Activated effector memory CD4-positive, alpha-beta T cell treated with Interleukin-2 at 50 U/mL for 16 hours (primary cell): ENCODE results near the gene RALGAPB.
"Not testable (repeated sequence)": the region's sequence is repeated elsewhere in the genome, so short reads cannot be mapped to it uniquely, and the experiment has no call there.

Experiments
- DNase-seq: peaks from one replicate; pipeline ENCODE4 v3.0.0-alpha.2; 2020

Gene RALGAPB

GRCh38 chr20:38447931-38448675, 24.5 kb upstream of the RALGAPB start:
- DNase-seq, result no peak

DNA sequence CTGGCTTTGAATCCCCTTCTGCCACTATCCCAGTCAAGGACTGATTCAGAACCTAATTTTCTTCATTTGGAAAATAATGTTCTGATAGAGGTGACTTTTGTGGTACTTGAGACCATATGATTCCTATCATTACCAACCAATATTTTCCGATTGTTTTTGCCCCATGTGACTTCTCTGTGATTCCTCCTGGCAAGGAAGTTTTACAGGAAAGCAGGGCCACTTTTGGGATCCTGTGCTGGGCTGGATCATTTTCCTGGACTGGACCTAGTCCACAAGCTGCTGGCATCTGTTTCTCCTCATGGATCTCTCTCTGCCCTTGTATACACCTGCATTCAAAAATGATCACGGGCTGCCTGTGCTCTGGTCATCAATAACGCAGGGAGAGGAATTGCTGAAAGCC, 23.6 kb upstream of the RALGAPB start:
- no peak for DNase-seq

DNA sequence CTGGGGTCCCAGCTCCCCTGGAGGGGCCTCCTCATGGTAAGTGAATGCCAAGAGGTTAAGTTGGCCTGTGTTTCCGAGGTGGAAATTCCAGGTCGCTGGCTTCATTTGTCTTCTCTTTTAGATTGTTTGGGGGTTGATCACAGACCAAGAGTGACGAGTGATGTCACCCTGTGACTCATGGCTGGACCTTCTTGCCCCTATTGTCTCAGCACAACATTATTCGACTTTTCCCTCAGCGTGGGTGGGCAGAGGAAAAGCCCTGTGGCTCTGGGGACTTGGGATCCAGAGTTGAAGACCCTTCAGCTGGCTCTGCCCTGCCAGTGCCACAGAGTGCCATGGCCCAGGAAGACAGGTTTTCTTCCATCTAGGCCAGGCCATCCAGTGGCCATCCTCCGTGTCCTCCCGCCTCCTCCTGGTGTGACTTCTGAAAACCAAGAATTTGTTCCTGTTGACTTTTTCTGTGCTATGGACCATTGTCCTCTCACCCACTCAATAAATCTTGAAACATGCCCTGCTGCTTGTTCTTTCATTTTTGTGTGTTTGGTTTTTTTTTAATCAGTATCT, 22.1 kb upstream of the RALGAPB start:
- DNase-seq, result no peak

DNA sequence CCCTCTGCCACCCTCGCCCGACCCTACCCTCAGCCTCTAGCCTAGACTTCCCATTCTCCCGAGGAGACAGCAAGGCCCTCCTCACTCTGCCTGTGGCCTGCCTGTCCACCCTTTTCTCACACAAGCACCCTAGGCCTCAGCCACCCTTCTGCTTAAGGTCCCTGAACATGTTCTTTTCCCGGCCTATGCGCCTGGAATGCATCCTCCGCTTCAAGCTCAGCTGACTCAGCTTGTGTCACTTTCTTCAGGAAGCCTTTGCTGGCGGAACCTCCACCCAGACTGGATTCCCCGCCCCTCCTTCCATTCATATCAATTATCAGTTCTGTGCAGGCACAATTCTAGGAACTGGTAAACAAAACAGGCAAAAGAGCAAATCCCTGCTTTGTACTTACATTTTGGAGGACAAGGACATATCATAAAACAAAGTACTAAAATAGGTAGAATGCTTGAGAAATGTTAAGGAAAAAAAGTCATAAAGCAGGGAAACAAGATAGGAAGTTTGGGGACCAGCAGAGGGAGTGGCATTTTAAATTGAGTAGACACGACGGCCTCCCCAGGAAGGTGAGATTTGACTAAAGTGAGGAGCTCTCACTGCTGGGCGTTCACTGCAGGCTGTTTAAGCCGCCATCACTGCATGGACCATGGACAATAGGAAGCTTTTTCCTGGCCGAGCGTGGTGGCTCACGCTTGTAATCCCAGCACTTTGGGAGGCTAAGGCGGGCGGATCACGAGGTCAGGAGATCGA, 19.6 kb upstream of the RALGAPB start:
- no peak for DNase-seq

- DNase-seq, result no peak
Measured at GRCh38 chr20:38453941-38454340, 18.7 kb upstream of the RALGAPB start.

DNA sequence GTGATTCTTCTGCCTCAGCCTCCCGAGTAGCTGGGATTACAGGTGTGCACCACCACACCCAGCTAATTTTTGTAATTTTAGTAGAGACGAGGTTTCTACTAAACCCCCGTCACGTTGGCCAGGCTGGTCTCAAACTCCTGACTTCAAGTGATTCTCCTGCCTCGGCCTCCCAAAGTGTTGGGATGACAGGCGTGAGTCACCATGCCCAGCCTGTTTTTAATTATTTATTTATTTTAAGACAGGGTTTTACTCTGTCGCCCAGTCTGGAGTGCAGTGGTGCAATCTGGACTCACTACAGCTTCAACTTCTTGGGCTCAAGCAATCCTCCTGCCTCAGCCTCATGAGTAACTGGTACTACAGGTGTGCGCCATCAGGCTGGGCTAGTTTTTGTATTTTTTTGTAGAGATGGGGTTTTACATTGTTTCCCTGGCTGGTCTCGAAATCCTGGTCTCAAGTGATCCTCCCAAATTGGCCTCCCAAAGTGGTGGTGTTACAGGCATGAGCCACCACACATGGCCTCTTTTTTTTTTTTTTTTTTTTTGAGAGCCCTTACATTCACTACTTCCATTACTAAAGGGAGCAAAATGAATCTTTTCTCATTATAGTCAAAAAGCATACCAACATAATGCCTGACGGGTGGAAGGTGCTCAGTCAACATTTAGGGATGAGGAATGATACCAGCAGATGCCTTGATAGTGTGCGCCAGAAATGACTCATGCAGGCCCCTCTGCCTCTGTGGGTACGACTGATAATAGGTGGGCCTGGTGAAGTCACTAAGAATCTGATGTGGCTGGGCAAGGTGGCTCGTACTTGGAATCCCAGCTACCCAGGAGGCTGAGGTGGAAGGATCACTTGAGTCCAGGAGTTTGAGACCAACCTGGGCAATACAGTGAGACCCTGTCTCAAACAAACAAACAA, 17.8 kb upstream of the RALGAPB start:
- no peak for DNase-seq

DNA sequence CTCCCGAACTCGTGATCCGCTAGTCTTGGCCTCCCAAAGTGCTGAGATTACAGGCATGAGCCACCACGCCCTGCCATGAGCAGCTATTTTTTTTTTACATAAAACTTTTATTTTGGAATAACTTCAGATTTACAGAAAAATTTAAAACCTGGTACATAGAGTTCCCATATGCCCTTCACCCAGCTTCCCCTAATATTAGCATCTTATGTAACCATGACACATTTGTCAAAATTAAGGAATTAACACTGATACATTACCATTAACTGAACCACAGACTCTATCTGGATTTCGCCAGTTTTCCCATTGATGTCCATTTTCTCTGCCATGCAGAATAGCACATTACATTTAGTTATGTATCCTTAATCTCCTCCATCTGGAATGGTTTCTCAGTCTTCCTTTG, 14.3 kb upstream of the RALGAPB start:
- DNase-seq, result no peak

DNA sequence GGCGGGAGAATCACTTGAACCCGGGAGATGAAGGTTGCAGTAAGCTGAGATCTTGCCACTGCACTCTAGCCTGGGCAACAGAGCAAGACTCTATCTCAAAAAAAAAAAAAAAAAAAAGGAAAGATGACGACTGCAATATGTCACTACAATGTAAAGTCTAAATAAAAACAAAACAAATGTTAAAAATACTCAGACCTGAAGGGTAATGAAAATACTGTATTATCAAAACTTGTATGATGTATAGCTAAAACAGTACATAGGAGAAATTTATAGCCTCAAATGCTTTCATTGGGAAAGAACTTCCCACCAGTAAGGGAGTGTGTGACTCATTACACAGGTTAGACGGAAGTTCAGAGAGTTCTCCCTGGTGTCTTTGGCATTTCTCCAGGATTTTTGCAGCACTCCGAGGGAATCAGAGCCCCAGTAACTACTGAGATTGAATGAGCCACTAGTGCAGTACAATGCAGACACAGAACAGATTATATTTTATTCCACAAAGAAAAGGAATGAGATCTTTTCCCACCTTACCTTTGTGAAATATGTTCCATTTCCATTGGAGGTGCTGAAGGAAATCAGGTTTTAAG, 12.5 kb upstream of the RALGAPB start:
- no peak for DNase-seq

DNA sequence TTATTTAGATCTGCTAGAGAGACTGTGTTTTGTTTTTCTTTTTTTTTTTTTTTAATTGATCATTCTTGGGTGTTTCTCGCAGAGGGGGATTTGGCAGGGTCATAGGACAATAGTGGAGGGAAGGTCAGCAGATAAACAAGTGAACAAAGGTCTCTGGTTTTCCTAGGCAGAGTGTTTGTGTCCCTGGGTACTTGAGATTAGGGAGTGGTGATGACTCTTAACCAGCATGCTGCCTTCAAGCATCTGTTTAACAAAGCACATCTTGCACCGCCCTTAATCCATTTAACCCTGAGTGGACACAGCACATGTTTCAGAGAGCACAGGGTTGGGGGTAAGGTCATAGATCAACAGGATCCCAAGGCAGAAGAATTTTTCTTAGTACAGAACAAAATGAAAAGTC, 12.0 kb upstream of the RALGAPB start:
- not testable (repeated sequence) for DNase-seq

GRCh38 chr20:38461167-38461566, 11.5 kb upstream of the RALGAPB start:
- not testable (repeated sequence) for DNase-seq

DNA sequence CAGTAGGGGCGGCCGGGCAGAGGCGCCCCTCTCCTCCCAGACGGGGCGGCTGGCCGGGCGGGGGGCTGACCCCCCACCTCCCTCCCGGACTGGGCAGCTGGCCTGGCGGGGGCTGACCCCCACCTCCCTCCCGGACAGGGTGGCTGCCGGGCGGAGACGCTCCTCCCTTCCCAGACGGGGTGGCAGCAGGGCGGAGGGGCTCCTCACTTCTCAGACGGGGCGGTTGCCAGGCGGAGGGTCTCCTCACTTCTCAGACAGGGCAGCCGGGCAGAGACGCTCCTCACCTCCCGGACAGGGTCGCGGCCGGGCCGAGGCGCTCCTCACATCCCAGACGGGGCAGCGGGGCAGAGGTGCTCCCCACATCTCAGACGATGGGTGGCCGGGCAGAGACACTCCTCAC, 11.1 kb upstream of the RALGAPB start:
- DNase-seq, result not testable (repeated sequence)

- DNase-seq, result no peak
Measured at GRCh38 chr20:38466171-38466570, 6.5 kb upstream of the RALGAPB start.

GRCh38 chr20:38466983-38467382, 5.7 kb upstream of the RALGAPB start:
- DNase-seq, result no peak

- DNase-seq, result no peak
Measured at GRCh38 chr20:38471245-38471644, 1.4 kb upstream of the RALGAPB start.

DNA sequence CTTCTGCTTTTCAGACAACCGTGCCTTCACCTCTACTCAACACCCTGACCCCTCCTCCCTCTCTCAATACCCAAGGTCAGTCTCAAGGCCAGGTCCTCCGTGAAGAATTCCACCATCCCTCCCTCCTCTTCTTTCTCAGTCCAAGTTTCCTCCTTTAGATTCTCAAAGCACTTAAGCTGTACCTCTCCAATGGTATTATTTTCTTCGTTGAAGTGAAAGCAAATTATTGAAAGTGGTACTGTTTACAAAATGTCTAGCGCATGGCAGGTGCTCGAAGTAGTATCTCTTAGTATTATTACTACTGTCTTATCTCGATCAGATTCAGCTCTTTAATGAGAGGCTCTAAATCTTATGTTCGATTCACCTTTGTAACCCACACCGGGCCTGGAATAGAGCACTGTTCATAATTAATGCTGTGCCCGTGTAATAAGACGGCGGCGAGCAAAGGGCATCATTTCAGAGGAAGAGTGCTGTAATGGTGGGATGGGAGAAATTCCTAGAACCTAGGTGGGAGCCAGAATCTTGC, 593 bp upstream of the RALGAPB start:
- no peak for DNase-seq

- DNase-seq, result no peak
Measured at GRCh38 chr20:38473367-38473795, 738 bp downstream of the RALGAPB start.

DNA sequence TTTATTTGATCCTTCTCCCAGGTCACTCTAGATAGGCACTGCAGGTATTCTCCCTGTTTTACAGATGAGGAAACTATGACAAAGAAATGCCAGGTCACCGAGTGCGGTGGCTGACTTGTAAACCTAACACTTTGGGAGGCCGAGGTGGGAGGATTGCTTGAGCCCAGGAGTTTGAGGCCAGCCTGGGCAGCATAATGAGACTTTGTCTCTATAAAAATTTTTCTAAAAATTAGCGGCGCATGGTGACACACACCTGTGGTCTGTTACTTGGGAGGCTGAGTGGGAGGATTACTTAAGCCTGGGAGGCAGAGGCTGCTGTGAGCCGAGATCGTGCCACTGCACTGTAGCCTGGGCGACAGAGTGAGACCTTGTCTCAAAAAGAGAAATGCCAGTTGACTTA, 5.1 kb downstream of the RALGAPB start:
- no peak for DNase-seq

- DNase-seq, result no peak
Measured at GRCh38 chr20:38479596-38479995, 7.0 kb downstream of the RALGAPB start.

DNA sequence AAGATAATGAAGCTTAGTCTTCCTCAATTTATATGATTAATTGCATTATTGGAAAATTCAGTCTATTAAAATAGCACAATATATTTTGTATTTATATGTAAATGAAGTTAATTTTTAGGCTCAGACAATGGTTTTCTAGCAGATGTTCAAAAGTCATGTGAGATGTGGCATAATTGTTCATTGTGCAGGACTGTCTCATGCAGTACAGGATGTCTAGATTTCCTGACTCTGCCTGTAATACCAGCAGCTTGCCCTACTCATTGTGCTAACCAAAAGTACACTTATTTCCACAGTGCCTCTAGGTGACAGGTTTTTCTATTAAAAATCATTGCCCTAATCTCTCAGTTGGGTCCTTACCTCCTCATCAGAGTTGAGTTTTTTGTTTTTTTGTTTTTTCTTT, 12.4 kb downstream of the RALGAPB start:
- no peak for DNase-seq

DNA sequence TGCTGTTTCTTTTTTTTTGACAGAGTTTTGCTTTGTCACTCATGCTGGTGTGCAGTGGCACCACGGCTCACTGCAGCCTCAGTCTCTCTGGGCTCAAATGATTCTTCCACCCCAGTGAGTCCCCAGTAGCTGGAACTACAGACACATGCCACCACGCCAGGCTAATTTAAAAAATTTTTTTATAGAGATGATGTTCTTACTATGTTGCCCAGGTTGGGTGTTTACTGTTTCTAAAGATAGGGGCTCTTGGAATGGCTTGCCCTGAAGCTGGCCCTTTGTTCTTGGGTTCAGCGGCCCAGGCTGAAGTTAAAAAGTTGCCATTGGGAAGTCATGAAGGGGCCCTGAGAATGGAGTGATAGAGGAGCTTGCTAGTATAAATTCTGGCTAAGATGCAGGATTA, 16.5 kb downstream of the RALGAPB start:
- no peak for DNase-seq

DNA sequence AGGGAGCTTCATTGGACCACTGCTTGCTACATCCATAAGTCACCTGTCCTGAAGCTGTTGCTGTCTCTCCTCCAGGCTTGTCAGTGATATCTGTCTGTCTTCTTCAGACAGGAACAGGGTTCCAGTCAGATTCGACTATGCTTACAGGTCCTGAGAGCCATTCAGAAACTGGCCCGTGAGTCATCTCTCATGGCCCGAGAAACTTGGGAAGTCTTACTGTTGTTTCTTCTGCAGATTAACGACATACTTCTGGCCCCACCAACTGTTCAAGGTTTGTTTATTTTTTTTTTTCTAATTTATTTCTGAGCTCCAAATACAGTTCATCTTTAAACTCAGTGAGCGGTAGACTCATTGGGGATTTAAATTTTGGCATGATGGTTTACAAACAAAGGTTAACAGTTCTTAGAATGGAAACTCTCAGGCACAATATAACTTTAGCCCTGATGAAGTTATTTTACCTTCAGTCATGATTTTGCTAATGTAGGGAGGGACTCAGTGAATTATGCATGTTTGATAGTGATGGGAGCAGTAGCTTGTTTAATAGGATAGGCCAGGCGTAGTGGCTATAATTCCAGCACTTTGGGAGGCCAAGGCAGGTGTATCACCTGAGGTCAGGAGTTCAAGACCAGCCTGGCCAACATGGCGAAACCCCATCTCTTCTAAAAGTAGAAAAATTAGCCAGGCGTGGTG, 24.7 kb downstream of the RALGAPB start:
- no peak for DNase-seq

DNA sequence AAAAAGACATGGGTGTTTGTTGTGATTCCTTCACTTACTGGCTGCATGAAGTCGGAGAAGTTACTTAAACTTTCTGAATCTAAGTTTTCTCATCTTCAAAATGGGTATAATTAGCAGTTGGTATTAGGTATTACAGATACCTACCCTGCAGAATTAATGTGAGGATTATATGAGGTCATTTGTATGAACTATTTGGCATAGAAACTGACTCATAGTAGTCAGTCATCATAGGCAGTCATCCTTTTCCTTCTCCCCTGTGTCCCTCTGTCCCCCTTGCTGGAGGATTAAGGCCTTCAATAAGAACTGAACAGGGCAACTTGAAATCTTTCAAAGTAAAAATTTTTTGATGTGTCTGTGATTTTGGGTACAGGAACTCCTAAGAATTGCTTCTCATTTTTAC, 26.3 kb downstream of the RALGAPB start:
- no peak for DNase-seq
